SK-N-SH (cell line): ENCODE results near the gene IFIT1B. TPM values are rescaled to one million over a fixed set of nuclear protein-coding genes. Genes with fewer than 3 reads are reported as not detected.
A peak's percentile ranks its signal among the peaks of the same experiment; 100 is the strongest.

ENCODE experiments used
- CTCF ChIA-PET: fragments of 300-600, 350-600 bp; formaldehyde crosslinking; extraction: SDS; loops from one replicate; lab custom pipeline; 2021; lab: Yijun Ruan, JAX
- POLR2A ChIA-PET: fragments of 350-600 bp; sonication (Branson Sonifier 250); formaldehyde crosslinking; extraction: SDS; loops from one replicate; lab custom pipeline; 2020; ENCODE audit warnings: antibody characterized with exemption, inconsistent platforms; lab: Yijun Ruan, JAX
- DNase-seq: peaks from one replicate; pipeline ENCODE4 v3.0.0; 2012
- H2AFZ ChIP-seq: fragments of 200-600 bp; sonication (generic); 2 replicates; pipeline ENCODE4 v1.8.1; 2016; ENCODE audit warnings: antibody characterized with exemption, mild to moderate bottlenecking, low read depth
- H3F3A ChIP-seq: fragments of 200-600 bp; sonication (generic); replicated peaks from 2 replicates; pipeline ENCODE3; 2016; ENCODE audit warnings: antibody characterized with exemption, mild to moderate bottlenecking; ENCODE audit not compliant: insufficient read depth
- H3K27ac ChIP-seq, 2 experiments: fragments of 200-500 bp in 1 of 2; fragments of 200-600 bp in 1 of 2; sonication (Bioruptor generic) in 1 of 2; sonication (generic), shearing (Covaris generic) in 1 of 2; 2 replicates each; pipeline versions ENCODE4 v1.5.1 to v1.6.1; 2014 to 2016; ENCODE audit warnings: low read depth in 2 of 2, inconsistent platforms in 1 of 2, low read length in 1 of 2, mild to moderate bottlenecking in 1 of 2, mixed read lengths in 1 of 2
- H3K27me3 ChIP-seq: fragments of 200-600 bp; sonication (generic), shearing (Covaris generic); 2 replicates; pipeline ENCODE4 v1.6.1; 2016; ENCODE audit warnings: mixed run types; ENCODE audit not compliant: insufficient read depth
- H3K36me3 ChIP-seq, 2 experiments: fragments of 200-500 bp in 1 of 2; fragments of 200-600 bp in 1 of 2; sonication (Bioruptor generic) in 1 of 2; sonication (generic) in 1 of 2; replicated peaks in 1 of 2; 2 replicates each; pipeline versions ENCODE3 to v1.5.1; 2014 to 2016; ENCODE audit warnings: low read length in 1 of 2, mild to moderate bottlenecking in 1 of 2; ENCODE audit not compliant: insufficient read depth in 2 of 2, control insufficient read depth in 1 of 2
- H3K4me1 ChIP-seq, 2 experiments: fragments of 200-500 bp in 1 of 2; fragments of 200-600 bp in 1 of 2; sonication (Bioruptor generic) in 1 of 2; sonication (generic), shearing (Covaris generic) in 1 of 2; 2 replicates each; pipeline versions ENCODE4 v1.5.1 to v1.6.1; 2014 to 2016; ENCODE audit warnings: low read depth in 1 of 2, low read length in 1 of 2, mixed run types in 1 of 2; ENCODE audit not compliant: insufficient read depth in 2 of 2, control insufficient read depth in 1 of 2
- H3K4me2 ChIP-seq: fragments of 200-600 bp; sonication (generic), shearing (Covaris generic); 2 replicates; pipeline ENCODE4 v1.6.1; 2017; ENCODE audit warnings: mixed run types
- H3K4me3 ChIP-seq, 2 experiments: fragments of 200-500 bp in 1 of 2; fragments of 200-600 bp in 1 of 2; sonication (Bioruptor generic) in 1 of 2; sonication (generic), shearing (Covaris generic) in 1 of 2; 2 replicates each; pipeline versions ENCODE4 v1.5.1 to v1.8.1; 2014 to 2016; ENCODE audit warnings: low read depth in 2 of 2, inconsistent platforms in 1 of 2, low read length in 1 of 2, mild to moderate bottlenecking in 1 of 2, mixed read lengths in 1 of 2, moderate library complexity in 1 of 2
- H3K79me2 ChIP-seq: fragments of 200-600 bp; sonication (generic); 2 replicates; pipeline ENCODE4 v1.8.1; 2017; ENCODE audit warnings: mild to moderate bottlenecking; ENCODE audit not compliant: insufficient read depth
- H3K9ac ChIP-seq: fragments of 200-600 bp; sonication (generic); 2 replicates; pipeline ENCODE4 v1.6.1; 2017; ENCODE audit warnings: mixed run types
- H3K9me2 ChIP-seq: fragments of 200-600 bp; sonication (generic); 2 replicates; pipeline ENCODE4 v1.6.1; 2017; ENCODE audit warnings: mixed run types
- H3K9me3 ChIP-seq: fragments of 200-600 bp; sonication (generic); 2 replicates; pipeline ENCODE4 v1.6.1; 2017; ENCODE audit warnings: mixed run types, mild to moderate bottlenecking, moderate library complexity
- H4K20me1 ChIP-seq: fragments of 200-600 bp; sonication (generic); 2 replicates; pipeline ENCODE4 v1.6.1; 2017; ENCODE audit warnings: mild to moderate bottlenecking, mixed run types; ENCODE audit not compliant: insufficient read depth
- CTCF ChIP-seq: fragments of 200-600 bp; sonication (generic); IDR thresholded peaks from 2 replicates; pipeline ENCODE4 v1.6.1; 2017; ENCODE audit warnings: antibody characterized with exemption, mild to moderate bottlenecking, moderate library complexity
- JUND ChIP-seq: IDR thresholded peaks from 2 replicates; pipeline ENCODE4 v1.4.0; 2012
- MXI1 ChIP-seq: IDR thresholded peaks from 2 replicates; pipeline ENCODE4 v1.6.1; 2012; ENCODE audit warnings: mild to moderate bottlenecking, low read depth, low read length, improper control_type of control experiment
- NFIC ChIP-seq: IDR thresholded peaks from 2 replicates; pipeline ENCODE4 v1.4.0; 2012; ENCODE audit warnings: borderline replicate concordance
- RFX5 ChIP-seq: IDR thresholded peaks from 2 replicates; pipeline ENCODE4 v1.6.1; 2012; ENCODE audit warnings: mild to moderate bottlenecking, improper control_type of control experiment, low read length
- RXRA ChIP-seq: IDR thresholded peaks from 2 replicates; pipeline ENCODE4 v1.4.0; 2012; ENCODE audit warnings: low read depth, mild to moderate bottlenecking, borderline replicate concordance
- TCF12 ChIP-seq: IDR thresholded peaks from 2 replicates; pipeline ENCODE4 v1.4.0; 2012
- WGBS: methylation state at CpG from one replicate; pipeline ENCODE4 v1.1.6; 2017; ENCODE audit warnings: low lambda C conversion rate; 5-methylcytosine and 5-hydroxymethylcytosine counted together
- polyA plus RNA-seq, 3 experiments: library from polyadenylated mRNA; depleted of rRNA; stranded (reverse); fragments of >200 nt; gene quantifications; 2 replicates each; pipeline ENCODE4 v1.2.3, GENCODE V29; 2012
- TF ChIP-seq, protein P1 (sequence below): IDR thresholded peaks from 2 replicates; pipeline ENCODE4; 2012
- TF ChIP-seq, protein P2 (sequence below): IDR thresholded peaks from 2 replicates; pipeline ENCODE4 v1.6.1; 2012; ENCODE audit warnings: mild to moderate bottlenecking, low read depth, low read length, moderate library complexity

Gene IFIT1B
- polyA plus RNA-seq, 1 of the 3 experiments (the other 2 are of a cell fraction), result 0.03 TPM

DNA sequence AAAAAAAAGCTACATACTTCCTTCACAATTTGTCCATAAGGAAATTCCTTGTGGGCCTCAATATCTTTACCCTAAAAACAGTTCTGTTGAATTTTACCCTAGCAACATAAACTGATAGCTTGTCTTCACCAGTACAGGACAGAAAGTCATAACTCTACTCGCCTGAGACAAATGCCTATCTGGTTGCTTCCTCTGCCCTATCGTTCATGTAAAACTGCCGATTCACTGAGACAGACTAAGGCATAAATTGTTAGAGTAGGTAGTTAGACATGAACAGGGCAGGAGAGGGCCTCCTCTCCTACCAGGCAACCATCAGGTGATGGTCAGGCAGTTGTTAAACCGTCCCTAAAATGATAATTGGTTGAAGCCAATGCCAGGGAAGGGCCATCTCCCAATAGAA, 25.1 kb upstream of the IFIT1B start:
- Histone ChIP-seq H3K9me3 (no peaks in the 10 kb centered on the region), H3F3A (peaks cover 18% of the 10 kb centered on the region), H3K36me3 (no peaks in the 10 kb centered on the region), H3K4me3 (no peak overlapping the region), H3K79me2 (no peaks in the 10 kb centered on the region), H2AFZ (peak overlapping the region; percentile 70), H4K20me1 (no peaks in the 10 kb centered on the region), H3K27me3 (no peaks in the 10 kb centered on the region), H3K9ac (peak overlapping the region; percentile 13; the same call in 1 of the 2 replicates), H3K9me2 (no peaks in the 10 kb centered on the region), H3K27ac (peak overlapping the region; percentile 77 to 79; a peak in 3 of 4 replicates), H3K4me1 (peaks cover 0 to 34% of the 10 kb centered on the region in 2 experiments; a peak in 3 of 4 replicates), H3K4me2 (peak overlapping the region; percentile 46; the same call in 1 of the 2 replicates)
- no peak for DNase-seq
- ChIA-PET CTCF (interaction anchor here (1.3 to 2.9 kb wide), 2 partner anchors 16 to 70 kb away, joined by 3 to 13 read pairs; no protein-coding TSS in a partner anchor), POLR2A (no interaction called here)
- no peak for TF ChIP-seq MXI1
- no peak for TF ChIP-seq JUND
- TF ChIP-seq CTCF, result no peak
- TF ChIP-seq, protein P1, sequence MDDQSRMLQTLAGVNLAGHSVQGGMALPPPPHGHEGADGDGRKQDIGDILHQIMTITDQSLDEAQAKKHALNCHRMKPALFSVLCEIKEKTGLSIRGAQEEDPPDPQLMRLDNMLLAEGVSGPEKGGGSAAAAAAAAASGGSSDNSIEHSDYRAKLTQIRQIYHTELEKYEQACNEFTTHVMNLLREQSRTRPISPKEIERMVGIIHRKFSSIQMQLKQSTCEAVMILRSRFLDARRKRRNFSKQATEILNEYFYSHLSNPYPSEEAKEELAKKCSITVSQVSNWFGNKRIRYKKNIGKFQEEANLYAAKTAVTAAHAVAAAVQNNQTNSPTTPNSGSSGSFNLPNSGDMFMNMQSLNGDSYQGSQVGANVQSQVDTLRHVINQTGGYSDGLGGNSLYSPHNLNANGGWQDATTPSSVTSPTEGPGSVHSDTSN, result no peak
- TF ChIP-seq, protein P2, sequence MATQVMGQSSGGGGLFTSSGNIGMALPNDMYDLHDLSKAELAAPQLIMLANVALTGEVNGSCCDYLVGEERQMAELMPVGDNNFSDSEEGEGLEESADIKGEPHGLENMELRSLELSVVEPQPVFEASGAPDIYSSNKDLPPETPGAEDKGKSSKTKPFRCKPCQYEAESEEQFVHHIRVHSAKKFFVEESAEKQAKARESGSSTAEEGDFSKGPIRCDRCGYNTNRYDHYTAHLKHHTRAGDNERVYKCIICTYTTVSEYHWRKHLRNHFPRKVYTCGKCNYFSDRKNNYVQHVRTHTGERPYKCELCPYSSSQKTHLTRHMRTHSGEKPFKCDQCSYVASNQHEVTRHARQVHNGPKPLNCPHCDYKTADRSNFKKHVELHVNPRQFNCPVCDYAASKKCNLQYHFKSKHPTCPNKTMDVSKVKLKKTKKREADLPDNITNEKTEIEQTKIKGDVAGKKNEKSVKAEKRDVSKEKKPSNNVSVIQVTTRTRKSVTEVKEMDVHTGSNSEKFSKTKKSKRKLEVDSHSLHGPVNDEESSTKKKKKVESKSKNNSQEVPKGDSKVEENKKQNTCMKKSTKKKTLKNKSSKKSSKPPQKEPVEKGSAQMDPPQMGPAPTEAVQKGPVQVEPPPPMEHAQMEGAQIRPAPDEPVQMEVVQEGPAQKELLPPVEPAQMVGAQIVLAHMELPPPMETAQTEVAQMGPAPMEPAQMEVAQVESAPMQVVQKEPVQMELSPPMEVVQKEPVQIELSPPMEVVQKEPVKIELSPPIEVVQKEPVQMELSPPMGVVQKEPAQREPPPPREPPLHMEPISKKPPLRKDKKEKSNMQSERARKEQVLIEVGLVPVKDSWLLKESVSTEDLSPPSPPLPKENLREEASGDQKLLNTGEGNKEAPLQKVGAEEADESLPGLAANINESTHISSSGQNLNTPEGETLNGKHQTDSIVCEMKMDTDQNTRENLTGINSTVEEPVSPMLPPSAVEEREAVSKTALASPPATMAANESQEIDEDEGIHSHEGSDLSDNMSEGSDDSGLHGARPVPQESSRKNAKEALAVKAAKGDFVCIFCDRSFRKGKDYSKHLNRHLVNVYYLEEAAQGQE, result no peak
- WGBS, result 97% methylated on average over 4 of the region's 4 CpGs

DNA sequence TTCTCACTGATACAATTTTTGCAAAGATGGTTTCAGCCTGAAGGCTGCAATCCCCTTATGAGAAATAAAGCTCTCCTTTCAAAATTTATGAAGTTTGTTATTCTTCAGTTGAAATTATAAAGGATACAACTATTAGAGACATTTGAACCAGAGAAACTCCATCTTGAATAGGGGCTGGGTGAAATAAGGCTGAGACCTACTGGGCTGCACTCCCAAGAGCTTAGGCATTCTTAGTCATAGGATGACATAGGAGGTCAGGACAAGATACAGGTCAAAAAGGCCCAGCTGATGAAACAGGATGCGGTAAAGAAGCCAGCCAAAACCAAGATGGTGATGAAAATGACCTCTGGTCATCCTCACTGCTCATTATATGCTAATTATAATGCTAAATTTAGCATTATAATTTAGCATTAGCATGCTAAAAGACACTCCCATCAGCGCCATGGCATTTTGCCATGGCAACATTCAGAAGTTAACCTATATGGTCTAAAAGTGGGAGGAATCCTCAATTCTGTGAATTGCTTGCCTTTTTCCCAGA, 22.4 kb upstream of the IFIT1B start:
- CTCF ChIA-PET, result interaction anchor here (0.9 to 1.0 kb wide), 2 partner anchors 13 to 23 kb away, joined by 3 to 4 read pairs; no protein-coding TSS in a partner anchor
- no peak for DNase-seq
- H3K4me1 ChIP-seq, result peaks cover 0 to 33% of the 10 kb centered on the region in 2 experiments; a peak in 3 of 4 replicates

More for the DNA sequence above, 22.4 kb upstream of the IFIT1B start:
- WGBS, result 92% methylated on average over 2 of the region's 2 CpGs
- TF ChIP-seq RFX5, result no peak
- no peak for TF ChIP-seq RXRA
- no peak for TF ChIP-seq JUND
- TF ChIP-seq TCF12, result 0 out of 2 replicates have a peak, but pooled peaks have one; percentile 4
- peak; percentile 20; the same call in 1 of the 2 replicates for TF ChIP-seq NFIC
- TF ChIP-seq MXI1, result no peak
- TF ChIP-seq, all 33 proteins: peak for 2
- H3K9me3 ChIP-seq, result no peaks in the 10 kb centered on the region
- H4K20me1 ChIP-seq, result no peaks in the 10 kb centered on the region
- no peak overlapping the region for H3K9ac ChIP-seq
- no peak overlapping the region for H3K4me3 ChIP-seq
- no peaks in the 10 kb centered on the region for H3K27me3 ChIP-seq
- H3K27ac ChIP-seq, result no peak overlapping the region
- H3K36me3 ChIP-seq, result no peaks in the 10 kb centered on the region
- H2AFZ ChIP-seq, result no peak overlapping the region
- peaks cover 18% of the 10 kb centered on the region for H3F3A ChIP-seq
- POLR2A ChIA-PET, result no interaction called here
- H3K4me2 ChIP-seq, result no peak overlapping the region
- no peaks in the 10 kb centered on the region for H3K79me2 ChIP-seq
- H3K9me2 ChIP-seq, result no peaks in the 10 kb centered on the region
